MG63 (cell line): ENCODE results near the gene CCDC12. TPM values are rescaled to one million over a fixed set of nuclear protein-coding genes. Genes with fewer than 3 reads are reported as not detected.

Experiments
- DNase-seq: peaks from one replicate; pipeline ENCODE4 v3.0.0-alpha.2; 2020
- H3K27me3 ChIP-seq: fragments of 250-450 bp; sonication (Bioruptor Pico); 2 replicates; pipeline ENCODE4 v1.5.1; 2020; ENCODE audit warnings: mild to moderate bottlenecking, moderate library complexity
- H3K36me3 ChIP-seq: fragments of 250-450 bp; sonication (Bioruptor Pico); 2 replicates; pipeline ENCODE4 v1.5.1; 2020; ENCODE audit warnings: mild to moderate bottlenecking, moderate library complexity
- H3K4me3 ChIP-seq: fragments of 250-450 bp; sonication (Bioruptor Pico); 2 replicates; pipeline ENCODE4 v1.5.1; 2020; ENCODE audit warnings: mild to moderate bottlenecking, moderate library complexity
- H3K9me3 ChIP-seq: fragments of 250-450 bp; sonication (Bioruptor Pico); 2 replicates; pipeline ENCODE4 v1.5.1; 2020; ENCODE audit warnings: mild to moderate bottlenecking, moderate library complexity
- total RNA-seq: library from RNA; depleted of rRNA; stranded (reverse); fragments of >200 nt; shearing (Covaris generic); gene quantifications from 2 replicates; pipeline ENCODE4 v1.2.3, GENCODE V29; 2014; ENCODE audit warnings: low replicate concordance; rRNA removed

CCDC12 gene
- 12.0 and 13.7 TPM in 2 replicates for total RNA-seq

DNA sequence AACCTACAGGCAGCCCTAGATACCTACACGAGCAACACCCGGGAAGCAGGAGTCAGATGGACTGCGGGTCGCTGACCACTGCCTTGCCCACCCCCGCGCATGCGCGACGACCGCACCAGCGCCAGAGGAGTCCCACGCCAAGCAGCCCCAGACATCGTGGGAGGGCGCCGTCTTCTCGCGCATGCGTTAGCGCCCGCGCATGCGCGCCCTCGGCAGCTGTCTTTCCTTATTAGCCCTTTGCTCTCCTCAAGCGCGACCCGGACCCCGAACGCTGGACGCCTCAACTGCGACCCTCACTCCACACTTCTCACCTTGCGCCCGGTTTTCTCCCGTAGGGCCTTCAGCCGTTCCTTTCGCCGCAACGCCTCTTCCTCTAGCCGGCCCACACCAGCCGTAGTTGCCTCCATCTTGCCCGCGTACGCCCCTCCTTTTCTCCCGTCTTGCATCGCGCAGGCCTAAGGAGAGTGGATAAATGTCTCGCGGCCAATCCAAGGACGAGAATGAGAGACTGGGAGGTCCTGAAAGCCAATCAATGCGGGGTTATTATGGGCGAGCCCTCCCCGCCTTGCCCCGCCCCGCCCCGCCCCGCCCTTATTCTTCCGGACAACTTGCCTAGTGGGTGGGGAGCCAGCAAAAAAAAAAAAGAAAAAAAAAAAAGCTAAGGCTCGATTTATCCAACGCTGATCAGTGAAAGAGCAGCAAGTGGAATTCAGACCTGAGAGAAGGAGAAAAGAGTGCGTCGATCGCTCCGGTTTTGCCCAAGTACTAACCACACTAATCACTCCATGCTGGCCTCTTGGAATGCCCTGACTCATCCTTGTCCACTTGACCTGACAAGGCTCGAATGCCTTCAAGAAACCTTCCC lies at the start of gene CCDC12:
CCDC12 (minus strand) TSS at position 420 of the 865 bp plus-strand sequence; CDS start at position 407, 13 bp downstream.
- no peaks in the 10 kb centered on the region for H3K9me3 ChIP-seq
- peak; percentile 93 for DNase-seq
- H3K36me3 ChIP-seq, result no peaks in the 10 kb centered on the region; the same call in none of the 2 replicates
- H3K27me3 ChIP-seq, result no peaks in the 10 kb centered on the region
- H3K4me3 ChIP-seq, result peak within 1 kb of the TSS; percentile 95

GRCh38 chr3:47024932-47025331 lies 48.4 kb upstream of the CCDC12 start:
- Histone ChIP-seq H3K27me3 (no peaks in the 10 kb centered on the region), H3K4me3 (no peak overlapping the region), H3K36me3 (peaks cover 4% of the 10 kb centered on the region; the same call in 1 of the 2 replicates), H3K9me3 (no peaks in the 10 kb centered on the region)
- DNase-seq, result no peak

DNA sequence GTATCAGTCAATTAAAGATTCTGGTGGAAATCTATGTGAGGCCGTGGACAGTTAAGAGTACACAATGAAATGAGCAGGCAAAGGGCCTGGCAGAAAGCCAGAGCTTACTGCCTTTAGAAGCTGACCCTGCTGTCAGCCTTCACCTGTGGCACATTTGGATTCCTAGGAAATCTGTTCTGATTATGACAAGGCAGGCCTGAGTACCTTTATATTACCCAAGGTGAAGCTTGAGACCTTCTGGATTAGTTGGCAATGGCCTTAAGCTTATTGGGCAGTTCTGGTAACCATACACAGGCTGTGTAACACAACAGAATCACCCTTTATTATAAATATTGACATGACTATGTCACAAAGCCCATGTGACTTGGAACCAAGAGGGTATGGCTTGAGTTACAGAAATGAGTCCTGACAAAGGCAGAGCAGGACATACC lies 46.1 kb upstream of the CCDC12 start:
- H3K27me3 ChIP-seq, result no peaks in the 10 kb centered on the region
- peaks cover 5% of the 10 kb centered on the region for H3K36me3 ChIP-seq
- no peak overlapping the region for H3K4me3 ChIP-seq
- H3K9me3 ChIP-seq, result no peaks in the 10 kb centered on the region
- DNase-seq, result no peak

GRCh38 chr3:47020311-47020710 lies 43.8 kb upstream of the CCDC12 start:
- Histone ChIP-seq H3K27me3 (no peaks in the 10 kb centered on the region), H3K36me3 (peaks cover 5% of the 10 kb centered on the region), H3K4me3 (no peak overlapping the region), H3K9me3 (no peaks in the 10 kb centered on the region)
- DNase-seq, result no peak

GRCh38 chr3:47019201-47019600 lies 42.7 kb upstream of the CCDC12 start:
- Histone ChIP-seq H3K36me3 (peaks cover 5% of the 10 kb centered on the region), H3K9me3 (no peaks in the 10 kb centered on the region), H3K4me3 (no peak overlapping the region), H3K27me3 (no peaks in the 10 kb centered on the region)
- no peak for DNase-seq

GRCh38 chr3:47018269-47018611 lies 41.7 kb upstream of the CCDC12 start:
- H3K36me3 ChIP-seq, result peaks cover 5% of the 10 kb centered on the region
- no peak for DNase-seq

DNA sequence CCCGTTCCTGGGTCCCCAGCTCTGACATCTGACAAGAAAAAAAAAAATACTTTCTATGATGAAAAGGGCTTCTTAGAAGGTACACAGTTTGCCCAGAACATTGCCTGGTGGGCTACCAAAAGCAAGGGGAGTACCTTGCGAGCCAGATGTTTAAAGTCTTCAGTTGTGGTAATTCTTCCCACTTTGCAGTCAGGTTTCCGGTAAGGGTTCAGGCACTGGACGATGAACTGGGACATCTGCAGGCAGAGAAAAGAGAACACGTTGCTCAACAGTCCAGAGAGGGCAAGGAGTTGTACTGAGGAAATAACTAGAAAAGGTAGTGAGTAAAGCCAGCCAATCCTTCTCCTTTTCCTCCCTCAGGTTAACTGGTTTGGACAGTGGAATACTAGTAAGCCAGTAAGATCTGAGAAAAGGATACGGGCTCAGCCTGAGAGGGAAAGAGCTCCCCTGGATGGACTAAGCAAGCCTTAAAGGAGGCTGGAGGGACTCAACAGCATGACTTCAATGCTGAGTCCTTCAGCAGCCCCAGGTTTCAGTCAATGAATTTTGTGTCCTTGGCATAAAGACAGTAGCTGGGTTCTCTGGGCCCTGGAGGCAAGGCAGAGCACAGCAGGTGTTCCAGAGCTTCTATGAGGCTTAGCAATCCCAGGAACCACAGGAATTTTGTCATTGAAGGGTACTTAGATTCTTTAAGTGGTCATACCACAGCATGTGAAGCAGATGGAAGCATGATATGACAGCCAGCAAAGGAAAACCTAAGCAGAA lies 41.1 kb upstream of the CCDC12 start:
- DNase-seq, result no peak
- H3K27me3 ChIP-seq, result no peaks in the 10 kb centered on the region
- H3K4me3 ChIP-seq, result no peak overlapping the region
- peaks cover 5% of the 10 kb centered on the region for H3K36me3 ChIP-seq
- no peaks in the 10 kb centered on the region for H3K9me3 ChIP-seq

More at GRCh38 chr3:47018269-47018611, 41.7 kb upstream of the CCDC12 start:
- Histone ChIP-seq H3K4me3 (no peak overlapping the region), H3K27me3 (no peaks in the 10 kb centered on the region), H3K9me3 (no peaks in the 10 kb centered on the region)

GRCh38 chr3:47016934-47017435 lies 40.4 kb upstream of the CCDC12 start:
- Histone ChIP-seq H3K9me3 (no peaks in the 10 kb centered on the region), H3K36me3 (peaks cover 5% of the 10 kb centered on the region), H3K4me3 (no peak overlapping the region), H3K27me3 (no peaks in the 10 kb centered on the region)
- no peak for DNase-seq

GRCh38 chr3:47016086-47016933 lies 39.8 kb upstream of the CCDC12 start:
- peaks cover 5% of the 10 kb centered on the region for H3K36me3 ChIP-seq
- no peaks in the 10 kb centered on the region for H3K27me3 ChIP-seq
- H3K4me3 ChIP-seq, result no peak overlapping the region
- no peaks in the 10 kb centered on the region for H3K9me3 ChIP-seq
- DNase-seq, result no peak

DNA sequence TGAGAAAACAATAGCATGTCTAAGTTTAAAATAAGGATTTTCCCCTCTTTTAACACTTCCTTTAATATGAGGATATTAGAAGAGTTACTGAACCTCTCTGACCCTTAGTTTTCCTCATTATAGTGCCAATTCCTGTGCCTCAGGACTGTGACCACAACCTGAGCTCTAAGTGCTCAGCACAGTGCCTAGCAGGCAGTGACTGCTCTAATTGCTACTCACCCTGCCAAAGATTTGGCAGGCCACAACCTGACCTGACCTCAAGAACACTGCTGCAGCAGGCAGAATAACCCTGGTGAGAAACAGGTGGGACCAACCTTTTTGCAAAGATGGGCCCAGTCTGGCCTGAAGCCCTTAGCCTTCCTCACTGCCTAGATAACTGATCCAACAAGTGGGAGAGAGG lies 38.6 kb upstream of the CCDC12 start:
- no peak overlapping the region for H3K4me3 ChIP-seq
- H3K9me3 ChIP-seq, result no peaks in the 10 kb centered on the region
- H3K27me3 ChIP-seq, result no peaks in the 10 kb centered on the region
- no peak for DNase-seq
- peaks cover 5% of the 10 kb centered on the region for H3K36me3 ChIP-seq

- Histone ChIP-seq H3K36me3 (no peaks in the 10 kb centered on the region; the same call in none of the 2 replicates), H3K27me3 (no peaks in the 10 kb centered on the region), H3K4me3 (no peak overlapping the region), H3K9me3 (no peaks in the 10 kb centered on the region)
- no peak for DNase-seq
These were observed 37.5 kb upstream of the CCDC12 start for GRCh38 chr3:47014036-47014435.

DNA sequence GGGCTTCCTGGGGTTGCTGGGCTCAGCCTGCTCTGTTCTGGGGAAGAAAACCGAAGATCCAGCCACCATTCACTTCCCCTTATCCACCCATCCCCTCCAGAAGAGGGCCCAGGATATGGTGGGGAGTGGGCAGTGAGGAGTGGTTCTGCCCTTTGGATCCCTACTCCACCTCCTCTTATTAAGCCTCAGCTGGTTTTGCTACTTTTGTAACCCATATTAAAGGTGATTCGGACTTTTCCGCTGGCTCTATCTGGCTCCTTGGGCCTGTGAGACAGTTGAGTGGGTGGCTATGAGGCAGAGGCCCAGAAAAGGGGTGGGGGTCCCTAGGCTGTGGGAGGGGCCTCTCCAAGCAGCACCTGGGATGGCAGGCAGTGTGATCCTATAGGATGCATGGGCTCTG lies 36.7 kb upstream of the CCDC12 start:
- Histone ChIP-seq H3K36me3 (no peaks in the 10 kb centered on the region; the same call in 1 of the 2 replicates), H3K4me3 (no peak overlapping the region), H3K27me3 (no peaks in the 10 kb centered on the region), H3K9me3 (no peaks in the 10 kb centered on the region)
- no peak for DNase-seq

DNA sequence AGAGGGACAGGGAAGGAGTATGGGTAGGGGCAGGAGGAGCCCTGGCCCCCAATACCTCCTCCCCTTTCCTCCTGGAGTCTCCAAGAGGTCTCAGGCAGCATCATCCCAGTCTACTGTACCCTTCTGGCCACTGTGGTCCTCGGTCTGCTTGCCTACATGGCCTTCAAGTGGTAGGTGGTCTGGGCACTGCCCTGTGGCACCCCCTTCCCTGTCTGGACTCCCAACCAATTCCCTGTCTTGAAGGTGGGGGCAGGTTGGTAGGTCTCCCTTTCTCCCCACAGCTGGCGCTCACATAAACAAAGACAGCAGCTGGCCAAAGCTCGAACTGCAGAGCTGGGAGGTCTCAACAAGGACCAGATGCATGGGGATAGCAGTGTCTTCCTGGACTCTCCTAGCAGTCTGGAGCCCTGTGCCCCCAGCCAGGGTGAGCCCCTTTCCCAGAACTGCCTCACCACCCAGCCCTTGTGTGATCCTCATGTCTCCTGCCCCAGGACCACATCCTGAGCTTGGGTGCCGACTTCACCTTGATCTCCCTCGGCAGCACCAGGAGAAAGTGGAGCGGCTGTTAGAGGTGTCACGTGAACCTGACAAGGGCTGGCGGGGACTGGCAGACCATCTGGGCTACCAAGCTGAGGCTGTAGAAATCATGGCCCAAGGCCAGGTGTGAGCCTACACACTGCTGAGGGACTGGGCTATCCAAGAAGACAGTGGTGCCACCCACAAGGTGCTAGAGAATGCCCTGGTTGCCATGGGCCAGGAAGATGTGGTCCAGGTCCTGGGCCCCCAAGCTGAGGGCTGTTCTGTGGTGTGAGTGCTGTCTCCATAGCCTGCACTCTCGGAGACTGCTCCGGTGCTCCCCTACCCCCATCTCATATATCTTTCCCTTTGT lies 36.0 kb upstream of the CCDC12 start:
- Histone ChIP-seq H3K4me3 (no peak overlapping the region), H3K36me3 (no peaks in the 10 kb centered on the region; the same call in 1 of the 2 replicates), H3K27me3 (no peaks in the 10 kb centered on the region), H3K9me3 (no peaks in the 10 kb centered on the region)
- DNase-seq, result no peak

- Histone ChIP-seq H3K36me3 (no peaks in the 10 kb centered on the region; the same call in 1 of the 2 replicates), H3K4me3 (no peak overlapping the region), H3K27me3 (no peaks in the 10 kb centered on the region), H3K9me3 (no peaks in the 10 kb centered on the region)
- DNase-seq, result no peak
These were observed 34.8 kb upstream of the CCDC12 start for GRCh38 chr3:47011371-47011770.

- Histone ChIP-seq H3K4me3 (no peak overlapping the region), H3K36me3 (no peaks in the 10 kb centered on the region), H3K9me3 (no peaks in the 10 kb centered on the region), H3K27me3 (no peaks in the 10 kb centered on the region)
- DNase-seq, result no peak
These were observed 34.4 kb upstream of the CCDC12 start for GRCh38 chr3:47010910-47011309.
